ENCODE results near the gene ELOVL5. TPM values are rescaled to one million over a fixed set of nuclear protein-coding genes. Genes with fewer than 3 reads are reported as not detected.

ELOVL5 gene
- total and polyA plus RNA-seq, 4 donors = 22.1 to 77.8 (median 57.8) TPM

- Histone ChIP-seq H3K9ac (ENCODE audit: low read depth in 1 of 2, low read length in 2 of 2) (no peak overlapping the region), H3K27ac (ENCODE audit: low read depth in 1 of 2, low read length in 2 of 2) (no peak overlapping the region), H3K4me1 (ENCODE audit: control insufficient read depth in 4 of 4, insufficient read depth in 4 of 4, low read length in 3 of 4) (peaks cover 0 to 4% (median under 1%) of the 10 kb centered on the region in 4 donors), H3K36me3 (ENCODE audit: control insufficient read depth in 4 of 4, insufficient read depth in 3 of 4, low read depth in 1 of 4, low read length in 3 of 4) (no peaks in the 10 kb centered on the region), H3K9me3 (ENCODE audit: control insufficient read depth in 4 of 4, low read length in 3 of 4) (no peaks in the 10 kb centered on the region), H3K4me3 (ENCODE audit: low read depth in 1 of 3, low read length in 3 of 3) (no peak overlapping the region), H3K27me3 (ENCODE audit: control insufficient read depth in 4 of 4, insufficient read depth in 4 of 4, low read length in 3 of 4) (no peaks in the 10 kb centered on the region)
- no peak for DNase-seq (ENCODE audit: low spot score)
- 98% methylated on average over 2 of the region's 2 CpGs for WGBS
- TF ChIP-seq YY1 (IDR thresholded peaks at IDR 0.05) = no peak
- TF ChIP-seq GABPA (IDR thresholded peaks at IDR 0.05 in 1 of 2, conservative IDR thresholded peaks at IDR 0.05 in 1 of 2) = no peak
- TF ChIP-seq SP1 (IDR thresholded peaks at IDR 0.05) = no peak
- TF ChIP-seq, protein P1, sequence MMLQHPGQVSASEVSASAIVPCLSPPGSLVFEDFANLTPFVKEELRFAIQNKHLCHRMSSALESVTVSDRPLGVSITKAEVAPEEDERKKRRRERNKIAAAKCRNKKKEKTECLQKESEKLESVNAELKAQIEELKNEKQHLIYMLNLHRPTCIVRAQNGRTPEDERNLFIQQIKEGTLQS (IDR thresholded peaks at IDR 0.05) = no peak
- no peak for TF ChIP-seq EGR1 (IDR thresholded peaks at IDR 0.05; ENCODE audit: low read depth in 2 of 2)
Observed at GRCh38 chr6:53369051-53369450, 20.3 kb upstream of the ELOVL5 start.

- Histone ChIP-seq H3K36me3 (ENCODE audit: control insufficient read depth in 4 of 4, insufficient read depth in 3 of 4, low read depth in 1 of 4, low read length in 3 of 4) (no peaks in the 10 kb centered on the region), H3K9me3 (ENCODE audit: control insufficient read depth in 4 of 4, low read length in 3 of 4) (no peaks in the 10 kb centered on the region), H3K9ac (ENCODE audit: low read depth in 1 of 2, low read length in 2 of 2) (no peak overlapping the region), H3K4me3 (ENCODE audit: low read depth in 1 of 3, low read length in 3 of 3) (no peak overlapping the region), H3K4me1 (ENCODE audit: control insufficient read depth in 4 of 4, insufficient read depth in 4 of 4, low read length in 3 of 4) (no peaks in the 10 kb centered on the region), H3K27ac (ENCODE audit: low read depth in 1 of 2, low read length in 2 of 2) (no peak overlapping the region), H3K27me3 (ENCODE audit: control insufficient read depth in 4 of 4, insufficient read depth in 4 of 4, low read length in 3 of 4) (no peaks in the 10 kb centered on the region)
- WGBS = 98% methylated on average over 4 of the region's 4 CpGs
- no peak for DNase-seq (ENCODE audit: low spot score)
- TF ChIP-seq HNF4G (IDR thresholded peaks at IDR 0.05) (no peak), SP1 (IDR thresholded peaks at IDR 0.05) (no peak), NR2F2 (IDR thresholded peaks at IDR 0.05) (no peak), FOXA1 (IDR thresholded peaks at IDR 0.05) (no peak), FOXA2 (IDR thresholded peaks at IDR 0.05) (no peak), REST (IDR thresholded peaks at IDR 0.05) (no peak), RXRA (IDR thresholded peaks at IDR 0.05) (no peak), EGR1 (IDR thresholded peaks at IDR 0.05; ENCODE audit: low read depth in 2 of 2) (no peak), TAF1 (conservative IDR thresholded peaks at IDR 0.05) (no peak), JUND (IDR thresholded peaks at IDR 0.05) (no peak), HNF4A (conservative IDR thresholded peaks at IDR 0.05) (no peak), YY1 (IDR thresholded peaks at IDR 0.05) (no peak), RAD21 (IDR thresholded peaks at IDR 0.05) (no peak), CTCF (IDR thresholded peaks at IDR 0.05; ENCODE audit: low read depth, low read length, missing input control) (no peak)
- TF ChIP-seq, protein P2, sequence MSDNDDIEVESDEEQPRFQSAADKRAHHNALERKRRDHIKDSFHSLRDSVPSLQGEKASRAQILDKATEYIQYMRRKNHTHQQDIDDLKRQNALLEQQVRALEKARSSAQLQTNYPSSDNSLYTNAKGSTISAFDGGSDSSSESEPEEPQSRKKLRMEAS (IDR thresholded peaks at IDR 0.05) = no peak
- TF ChIP-seq, protein P3, sequence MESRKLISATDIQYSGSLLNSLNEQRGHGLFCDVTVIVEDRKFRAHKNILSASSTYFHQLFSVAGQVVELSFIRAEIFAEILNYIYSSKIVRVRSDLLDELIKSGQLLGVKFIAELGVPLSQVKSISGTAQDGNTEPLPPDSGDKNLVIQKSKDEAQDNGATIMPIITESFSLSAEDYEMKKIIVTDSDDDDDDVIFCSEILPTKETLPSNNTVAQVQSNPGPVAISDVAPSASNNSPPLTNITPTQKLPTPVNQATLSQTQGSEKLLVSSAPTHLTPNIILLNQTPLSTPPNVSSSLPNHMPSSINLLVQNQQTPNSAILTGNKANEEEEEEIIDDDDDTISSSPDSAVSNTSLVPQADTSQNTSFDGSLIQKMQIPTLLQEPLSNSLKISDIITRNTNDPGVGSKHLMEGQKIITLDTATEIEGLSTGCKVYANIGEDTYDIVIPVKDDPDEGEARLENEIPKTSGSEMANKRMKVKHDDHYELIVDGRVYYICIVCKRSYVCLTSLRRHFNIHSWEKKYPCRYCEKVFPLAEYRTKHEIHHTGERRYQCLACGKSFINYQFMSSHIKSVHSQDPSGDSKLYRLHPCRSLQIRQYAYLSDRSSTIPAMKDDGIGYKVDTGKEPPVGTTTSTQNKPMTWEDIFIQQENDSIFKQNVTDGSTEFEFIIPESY (IDR thresholded peaks at IDR 0.05) = no peak
- TF ChIP-seq, protein P1 (IDR thresholded peaks at IDR 0.05) = no peak
Observed at GRCh38 chr6:53366128-53366641, 17.4 kb upstream of the ELOVL5 start.
